DMS53 treated with DMSO at 0.1 percent for 48 hours (cell line): ENCODE data around the gene LSM11.

Experiments
- DNase-seq: peaks from one replicate; lab custom pipeline; 2025; ENCODE audit not compliant: unreplicated experiment; lab: John Stamatoyannopoulos, UW

Gene LSM11

GRCh38 chr5:157767689-157768088 lies 24.2 kb downstream of the LSM11 start:
- DNase-seq = no peak

GRCh38 chr5:157770665-157771064 lies 27.2 kb downstream of the LSM11 start:
- no peak for DNase-seq

DNA sequence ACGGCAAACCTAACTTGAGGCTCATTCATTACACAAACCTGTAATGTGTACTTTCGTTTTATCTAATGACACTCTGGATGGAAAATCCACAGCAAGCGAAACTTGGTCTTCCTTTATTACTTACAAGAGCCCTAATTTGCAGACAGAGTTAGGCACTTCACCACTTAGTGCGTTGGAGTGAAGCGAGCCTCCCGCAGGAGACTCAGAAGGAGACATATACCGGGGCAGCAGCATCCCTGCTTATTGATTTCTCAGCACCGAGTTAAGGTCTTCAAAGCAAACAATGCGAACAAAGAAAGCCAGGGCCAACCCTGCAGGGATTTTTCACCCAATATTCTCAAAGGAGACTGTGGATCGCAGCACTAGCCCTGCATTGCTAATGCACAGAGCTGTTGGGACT lies 28.6 kb downstream of the LSM11 start:
- no peak for DNase-seq

GRCh38 chr5:157778121-157778805 lies 34.8 kb downstream of the LSM11 start:
- DNase-seq = peak; percentile 81

- no peak for DNase-seq
Measured at GRCh38 chr5:157779221-157779620, 35.7 kb downstream of the LSM11 start.

DNA sequence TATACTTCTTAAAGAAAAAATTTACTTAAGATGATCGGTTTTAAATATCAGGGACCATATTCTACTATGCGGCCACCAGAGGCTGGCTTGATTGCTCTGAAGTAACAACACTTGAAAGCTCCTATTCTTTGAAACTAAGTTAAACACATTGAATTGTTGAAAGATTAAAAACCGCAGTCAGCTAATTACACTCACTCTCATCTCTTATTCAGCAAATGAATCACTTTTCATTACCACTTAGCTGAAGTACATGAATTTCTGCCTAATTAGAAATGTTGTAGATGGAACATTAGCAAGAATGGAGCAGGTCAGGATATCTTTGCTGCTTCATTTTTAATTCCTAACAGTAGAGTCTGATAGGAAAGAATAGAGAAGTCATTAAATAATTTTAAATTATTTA lies 42.3 kb downstream of the LSM11 start:
- no peak for DNase-seq

DNA sequence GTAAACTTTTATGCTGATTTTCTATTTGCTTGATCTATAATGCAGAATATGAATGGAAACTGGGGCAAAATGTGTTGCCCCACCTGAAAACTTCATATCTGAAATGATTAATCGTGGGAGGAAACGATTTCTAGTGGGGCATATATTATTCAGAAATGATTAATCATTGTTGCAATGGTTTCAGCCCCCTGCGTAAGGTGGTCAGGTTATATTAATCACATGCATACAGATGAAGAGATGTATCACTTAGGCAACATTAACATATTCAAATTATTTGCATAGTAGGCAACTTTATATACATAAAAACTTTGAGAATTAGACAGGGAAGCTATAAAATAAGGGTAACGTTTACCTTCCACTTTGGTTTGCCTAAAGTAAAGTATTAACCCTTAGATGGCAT lies 49.8 kb downstream of the LSM11 start:
- no peak for DNase-seq

DNA sequence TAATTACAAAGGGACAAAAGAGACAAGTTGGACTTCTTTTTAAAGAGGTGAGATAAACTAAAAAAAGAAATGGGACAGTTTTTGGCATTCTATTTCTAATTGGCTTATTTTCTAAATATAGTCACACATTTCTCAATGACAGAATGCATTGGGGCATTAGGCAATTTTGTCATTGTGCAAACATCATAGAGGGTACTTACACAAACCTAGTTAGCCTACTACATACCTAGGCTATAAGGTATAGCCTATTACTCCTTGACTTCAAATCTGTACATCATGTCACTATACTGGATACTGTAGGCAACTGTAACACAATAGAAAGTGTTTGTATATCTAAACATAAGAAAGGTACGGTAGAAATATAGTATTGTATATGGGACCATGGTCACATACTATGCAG lies 56.1 kb downstream of the LSM11 start:
- DNase-seq = no peak

GRCh38 chr5:157800137-157800536 lies 56.6 kb downstream of the LSM11 start:
- DNase-seq = no peak

GRCh38 chr5:157802736-157803135 lies 59.2 kb downstream of the LSM11 start:
- no peak for DNase-seq

GRCh38 chr5:157808043-157808442 lies 64.5 kb downstream of the LSM11 start:
- DNase-seq = no peak
